Measurements from ENCODE around the gene CHST1.

CHST1 gene

DNA sequence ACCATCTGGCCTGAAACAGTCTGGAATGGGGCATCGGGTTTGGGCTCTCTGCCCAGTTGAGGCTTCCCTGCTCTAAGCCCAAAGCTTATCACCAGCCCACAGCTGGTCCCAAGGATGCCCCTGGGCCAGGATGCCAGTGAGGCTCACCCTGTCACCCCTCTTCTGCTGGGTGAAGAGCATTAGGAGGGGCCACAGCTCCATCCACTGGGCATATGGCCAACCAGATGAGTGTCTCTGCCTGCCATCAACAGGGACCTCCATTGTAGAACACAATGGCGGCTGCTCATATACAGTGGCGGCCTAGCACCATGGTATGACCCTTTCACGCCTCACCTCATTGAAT is 5.6 kb downstream of the CHST1 start:
- no peak for DNase-seq

DNA sequence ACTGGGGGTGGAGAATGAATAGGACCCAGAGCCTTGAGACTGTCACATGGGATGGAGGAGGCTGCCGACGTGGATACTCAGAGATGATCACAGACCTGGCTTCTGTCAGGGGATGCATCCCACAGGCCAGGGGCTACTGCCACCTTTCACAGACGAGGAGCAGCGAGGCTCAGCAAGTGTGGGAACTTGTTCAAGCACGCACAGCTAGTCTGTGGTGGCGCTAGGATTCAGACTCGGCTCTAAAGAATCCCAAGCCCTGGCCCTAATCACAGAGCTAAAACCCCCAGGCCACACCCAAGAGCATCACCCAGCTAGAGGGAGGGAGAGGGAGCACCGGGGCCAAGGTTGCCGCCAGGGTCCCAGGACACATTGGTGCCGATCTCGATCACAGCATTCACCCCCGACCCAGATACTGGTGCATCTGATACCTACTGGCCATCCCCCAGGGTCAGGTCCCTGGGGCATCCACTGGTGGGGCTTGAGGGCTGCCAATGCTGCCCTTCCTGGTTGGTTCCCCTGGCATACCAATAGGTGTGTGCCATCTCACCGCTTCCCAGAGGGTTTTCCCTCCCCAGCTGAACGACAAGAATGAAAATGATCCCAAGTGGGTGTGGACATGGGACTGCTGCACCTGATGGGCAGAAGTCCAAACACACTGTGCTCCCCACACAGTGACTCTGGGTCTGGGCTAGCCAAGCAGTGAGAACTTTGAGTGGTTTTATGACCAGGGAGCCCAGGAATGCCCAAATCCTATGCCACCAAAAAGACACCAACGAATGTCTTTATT is 6.2 kb downstream of the CHST1 start:
- DNase-seq, result no peak

DNA sequence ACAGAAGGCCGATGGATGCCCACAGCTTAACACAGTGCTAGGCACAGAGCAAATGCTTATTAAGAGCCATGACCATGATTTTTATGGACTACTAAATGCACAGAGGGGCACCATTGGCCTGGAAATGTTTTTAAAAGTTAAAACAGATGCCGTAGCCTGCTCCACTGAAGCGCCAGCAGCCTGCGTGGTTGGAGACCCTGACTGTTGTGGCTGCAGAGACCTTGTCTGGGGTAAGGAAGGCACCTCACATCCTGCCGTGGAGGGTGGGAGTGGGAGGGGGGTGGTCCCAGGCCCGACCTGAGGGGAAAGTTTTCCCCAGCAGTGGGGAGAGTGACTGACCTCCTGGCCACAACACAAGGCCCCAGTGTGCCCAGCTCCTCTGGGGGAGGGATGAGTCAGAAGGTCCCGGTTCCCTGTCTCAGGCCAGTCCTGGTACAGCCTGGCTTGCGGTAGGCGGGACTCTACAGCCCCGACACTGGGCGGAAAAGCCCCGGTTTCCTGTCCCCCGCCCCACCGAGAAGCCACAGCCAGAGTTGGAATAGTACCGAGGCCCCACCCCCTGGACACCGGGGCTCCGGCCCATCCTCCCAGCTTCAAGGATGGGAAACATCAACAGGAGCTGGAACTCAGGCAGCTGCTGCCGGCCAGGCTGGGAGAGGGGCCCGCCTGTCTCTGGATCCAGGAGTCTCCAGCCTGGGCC is 7.0 kb downstream of the CHST1 start:
- DNase-seq, result peak; percentile 9

DNA sequence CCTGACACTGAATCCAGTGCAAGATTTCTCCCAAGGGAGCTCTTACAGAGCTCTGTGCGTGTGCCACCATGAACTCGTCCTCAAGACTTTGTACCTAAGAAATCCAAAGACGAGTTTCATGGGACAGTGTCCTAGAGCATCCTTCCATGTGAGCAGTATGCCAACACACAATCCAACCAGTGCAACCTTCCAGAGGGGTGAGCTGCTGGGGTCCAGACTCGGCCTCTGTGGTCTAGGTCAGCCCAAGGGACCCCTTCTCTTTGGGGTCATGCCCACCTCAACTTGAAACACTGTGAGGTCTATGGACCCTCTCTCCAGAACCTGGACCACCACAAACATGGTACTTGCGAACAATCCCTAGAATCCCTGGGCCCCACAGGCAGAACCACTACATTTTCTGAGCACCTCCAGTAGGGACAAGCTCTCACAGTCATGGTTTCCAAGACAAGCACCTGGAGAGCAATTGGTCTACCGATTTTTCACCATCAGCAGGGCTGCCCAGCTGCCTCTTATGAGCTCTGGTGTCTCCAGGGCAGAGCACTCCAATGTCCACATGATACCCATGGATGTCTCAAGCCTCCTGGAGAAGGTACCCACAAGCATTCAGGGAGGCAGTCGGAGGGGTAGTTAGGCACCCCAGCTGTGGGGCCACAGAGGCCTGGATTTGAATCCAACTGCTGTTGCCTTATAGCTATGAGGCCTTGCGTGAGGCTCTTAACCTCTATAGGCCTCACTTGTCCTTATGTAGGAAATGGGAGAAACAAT is 7.7 kb downstream of the CHST1 start:
- no peak for DNase-seq

DNA sequence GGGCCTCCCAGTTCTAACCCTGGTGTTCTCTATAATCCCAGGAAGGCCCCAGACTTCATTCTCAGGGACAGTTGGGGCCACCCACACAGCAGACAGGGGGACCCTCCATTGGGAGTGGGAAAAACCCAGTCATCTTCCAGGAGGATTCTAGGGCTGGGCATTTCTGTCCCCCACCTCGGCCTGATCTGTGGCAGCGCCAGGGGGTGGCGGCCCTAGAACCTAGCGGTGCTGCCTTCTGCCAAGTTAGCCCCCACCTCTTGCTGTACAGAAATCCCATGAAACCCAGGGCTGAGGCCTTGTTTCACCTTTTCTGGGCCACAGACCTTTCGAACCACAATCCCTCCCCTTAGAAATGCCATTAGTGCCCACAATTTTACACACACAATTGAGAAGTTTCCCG is 9.6 kb downstream of the CHST1 start:
- DNase-seq, result no peak

DNA sequence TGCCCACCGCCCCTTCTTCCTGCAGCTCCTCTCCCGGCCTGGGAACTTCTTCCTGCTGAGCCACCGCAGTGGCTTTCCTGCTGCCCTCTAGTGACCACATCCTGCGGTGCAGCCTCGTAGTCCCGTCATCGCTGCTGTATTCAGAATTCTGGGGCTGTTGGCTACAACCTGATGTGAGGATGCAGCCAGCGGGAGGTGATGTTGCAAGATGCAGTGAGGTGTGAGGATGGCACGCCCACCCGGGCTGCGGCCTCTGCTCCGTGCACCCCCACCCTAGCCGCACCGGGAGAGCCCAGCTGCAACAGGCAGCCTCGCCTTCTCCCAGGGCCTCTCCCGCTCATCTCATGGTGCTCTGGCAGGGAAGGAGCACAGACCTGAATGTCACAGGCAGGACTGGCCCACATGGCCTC is 10.1 kb downstream of the CHST1 start:
- peak; percentile 7 for DNase-seq

DNA sequence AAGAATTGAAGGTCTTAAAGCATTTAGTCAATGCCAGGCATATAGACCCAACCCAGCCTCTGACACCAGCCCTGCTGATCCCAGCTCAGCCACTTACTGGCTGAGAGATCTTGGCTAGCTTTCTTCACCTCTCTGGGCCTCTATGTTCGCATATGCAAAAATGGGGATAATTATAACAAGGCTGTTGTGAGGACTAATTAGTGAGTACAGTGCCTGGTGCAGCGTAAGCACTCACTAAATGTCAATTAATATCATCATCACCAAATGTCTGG is 10.5 kb downstream of the CHST1 start:
- no peak for DNase-seq

DNA sequence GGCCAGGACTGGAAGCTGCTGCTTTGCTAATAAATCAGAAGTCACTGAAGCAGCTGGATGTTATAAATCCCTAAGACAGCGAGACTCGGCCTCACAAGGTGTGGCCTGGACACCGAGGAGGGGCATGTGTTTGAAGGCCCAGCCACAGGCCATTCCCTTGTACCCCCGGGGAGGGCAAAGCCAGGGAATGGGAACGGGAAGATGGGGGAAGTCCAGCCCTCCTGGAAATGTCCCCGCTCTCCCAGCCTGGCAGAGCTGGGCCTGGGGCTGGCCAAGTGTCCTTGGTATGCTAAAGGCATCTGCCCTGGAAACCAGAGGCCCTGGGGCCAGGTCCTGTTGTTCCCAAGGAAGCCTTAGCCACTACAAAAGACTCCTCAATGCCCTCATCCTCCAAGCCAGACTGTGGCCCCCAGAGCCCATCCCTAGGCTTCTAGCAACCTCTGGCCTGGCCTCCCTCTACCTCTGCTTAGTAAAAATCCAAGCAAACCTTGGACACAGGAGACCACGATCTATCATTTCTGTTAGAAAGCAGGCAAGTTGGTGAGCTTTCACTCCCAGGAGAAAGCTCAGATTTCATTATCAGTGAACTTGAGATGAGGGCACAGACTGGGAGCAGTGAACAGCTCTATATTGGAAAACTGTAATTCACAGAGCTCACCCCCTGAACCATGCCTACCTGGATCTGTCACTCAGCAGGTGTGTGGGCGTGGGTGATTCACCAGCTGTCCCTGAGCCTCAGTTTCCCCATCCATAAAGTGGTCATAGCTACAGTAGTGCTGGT is 11.0 kb downstream of the CHST1 start:
- DNase-seq, result no peak

DNA sequence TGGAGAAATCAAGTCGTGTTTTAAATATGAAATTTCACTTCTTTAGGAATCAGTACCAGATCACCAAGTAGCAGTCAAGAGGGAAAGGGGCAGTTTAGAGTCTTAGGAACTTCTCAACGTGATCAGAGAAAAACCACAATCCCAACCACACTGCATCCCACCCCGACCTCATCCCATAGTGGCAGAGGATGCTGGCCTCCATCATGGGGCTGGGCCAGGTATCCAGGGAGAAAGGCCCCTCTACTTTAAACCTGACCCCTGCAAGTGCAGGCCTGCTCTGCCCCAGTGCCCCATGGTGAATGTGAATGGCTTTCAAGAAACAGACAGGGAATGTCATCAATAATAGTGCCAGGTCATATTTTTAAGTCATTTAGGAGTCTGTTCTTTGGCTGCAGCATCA is 12.1 kb downstream of the CHST1 start:
- no peak for DNase-seq

DNA sequence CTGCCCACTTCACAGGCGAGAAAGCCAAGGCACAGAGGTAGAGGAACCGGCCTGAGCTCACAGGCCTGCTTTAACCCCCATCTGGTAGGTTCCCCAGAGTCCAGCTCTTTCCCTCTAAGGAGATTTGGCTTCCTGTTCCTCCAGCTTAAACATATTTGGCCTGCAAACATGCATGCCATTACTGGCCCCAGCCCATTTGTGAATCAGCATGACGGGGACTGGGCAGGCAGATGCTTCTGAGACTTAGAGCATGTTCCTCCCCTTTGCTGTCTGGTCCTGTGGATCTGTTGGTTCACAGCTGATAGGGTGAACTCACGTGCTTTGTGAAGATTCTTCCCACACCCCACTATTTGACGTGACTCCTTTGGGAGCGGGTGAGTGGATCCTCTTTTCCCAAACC is 12.6 kb downstream of the CHST1 start:
- no peak for DNase-seq

DNA sequence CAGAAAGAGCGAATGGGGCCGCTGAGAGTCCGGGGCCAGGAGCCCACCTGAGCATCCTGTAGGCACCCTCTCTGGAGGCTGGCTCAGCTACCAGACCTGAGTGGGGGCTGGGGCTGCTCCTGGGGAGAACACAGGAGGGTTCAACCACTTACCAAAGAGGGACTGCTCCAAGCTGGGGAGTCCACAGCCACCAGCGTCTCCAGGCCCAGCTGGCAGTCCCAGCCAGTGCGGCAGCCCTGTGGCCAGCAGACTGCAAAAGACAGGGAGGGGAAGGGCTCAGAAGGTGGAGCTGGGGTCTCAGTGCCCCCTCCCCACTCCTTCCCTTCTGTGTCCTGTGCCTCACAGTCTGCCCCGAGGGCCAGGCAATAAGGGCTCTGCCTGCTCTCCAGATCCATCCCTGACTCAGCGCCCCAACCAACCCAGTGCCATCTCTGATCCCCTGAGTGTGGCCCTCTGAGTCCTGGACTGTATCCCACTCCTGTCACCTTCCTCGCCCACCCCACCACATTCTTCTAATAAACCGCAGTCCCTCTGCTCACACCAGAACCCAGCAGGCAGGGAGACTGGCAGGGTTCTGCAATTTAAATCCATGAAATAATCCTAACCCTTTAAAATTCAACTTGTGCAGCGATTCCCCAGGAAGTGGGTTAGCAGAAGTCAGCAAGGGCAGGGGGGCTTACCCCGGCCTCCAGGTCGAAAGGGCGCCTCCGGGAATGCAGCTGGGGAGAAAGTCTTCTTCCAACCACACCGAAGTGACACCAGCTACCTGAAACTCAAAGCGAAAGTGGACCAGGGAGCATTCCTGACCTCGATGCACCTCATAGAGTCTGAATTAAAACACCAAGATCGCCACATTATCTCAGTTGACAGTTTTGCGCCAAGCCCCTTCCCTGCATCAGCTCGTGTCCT is 13.3 kb downstream of the CHST1 start:
- DNase-seq, result no peak

DNA sequence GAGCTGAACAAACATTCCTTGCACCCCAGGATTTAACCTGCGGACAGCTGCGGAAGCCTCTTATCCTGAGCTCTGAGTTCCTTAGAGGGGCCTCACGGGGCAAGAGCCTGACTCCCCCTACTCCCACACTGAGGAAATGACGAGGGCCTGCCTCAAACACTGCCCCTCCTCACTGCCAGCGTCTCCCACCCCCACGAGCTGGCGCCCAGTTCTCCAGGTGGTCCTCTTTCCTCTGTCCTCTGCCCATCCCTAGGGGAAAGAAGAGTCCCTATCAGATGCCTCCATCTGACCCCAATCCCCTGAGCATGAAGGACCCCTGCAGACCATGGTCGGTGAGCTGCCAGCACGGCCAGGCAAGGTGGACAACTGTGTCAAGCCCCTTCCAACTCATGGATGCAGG is 14.3 kb downstream of the CHST1 start:
- DNase-seq, result no peak

DNA sequence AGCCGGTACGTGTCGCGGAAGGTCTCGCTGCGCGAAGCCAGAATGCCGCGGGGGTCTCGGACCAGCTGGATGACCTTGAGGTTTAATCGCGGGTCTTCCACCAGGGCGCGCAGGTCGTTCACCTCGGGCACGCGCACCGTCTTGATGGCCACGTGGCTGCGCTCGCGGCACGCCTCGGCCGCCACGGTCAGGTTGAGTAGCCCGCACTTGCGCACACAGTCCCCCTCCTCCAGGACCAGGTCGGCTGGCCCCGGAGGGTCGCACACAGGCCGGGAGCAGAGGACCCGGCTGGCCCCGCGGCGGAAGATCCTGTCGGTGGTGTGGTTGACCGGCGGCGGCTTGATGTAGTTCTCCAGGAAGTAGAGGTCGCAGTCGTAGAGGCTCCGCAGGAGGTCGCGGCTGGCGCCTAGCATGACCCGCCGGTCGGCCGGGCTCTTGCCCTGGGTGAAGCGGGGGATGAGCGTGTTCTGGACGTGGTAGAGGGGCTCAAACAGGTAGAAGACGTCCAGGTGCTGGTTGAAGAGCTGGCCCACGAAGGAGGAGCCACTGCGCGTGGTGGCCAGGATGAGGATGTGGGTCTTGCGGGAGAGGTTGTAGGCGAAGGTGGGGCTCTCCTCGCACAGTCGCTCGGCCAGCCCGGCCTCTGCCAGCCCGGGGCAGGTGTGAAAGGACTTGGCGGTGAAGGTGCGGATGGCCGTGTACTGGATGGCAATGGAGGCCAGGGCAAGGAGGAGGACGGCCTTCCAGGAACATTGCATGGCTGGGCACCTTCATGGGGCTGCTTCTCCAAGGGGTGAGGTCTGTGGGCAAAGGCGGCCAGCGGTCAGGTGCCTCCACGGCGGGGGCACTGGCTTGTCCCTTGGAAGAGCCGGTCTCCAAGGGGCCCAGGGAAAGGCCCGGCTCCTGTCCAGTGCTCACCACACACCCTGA is 15.0 kb downstream of the CHST1 start:
- no peak for DNase-seq

DNA sequence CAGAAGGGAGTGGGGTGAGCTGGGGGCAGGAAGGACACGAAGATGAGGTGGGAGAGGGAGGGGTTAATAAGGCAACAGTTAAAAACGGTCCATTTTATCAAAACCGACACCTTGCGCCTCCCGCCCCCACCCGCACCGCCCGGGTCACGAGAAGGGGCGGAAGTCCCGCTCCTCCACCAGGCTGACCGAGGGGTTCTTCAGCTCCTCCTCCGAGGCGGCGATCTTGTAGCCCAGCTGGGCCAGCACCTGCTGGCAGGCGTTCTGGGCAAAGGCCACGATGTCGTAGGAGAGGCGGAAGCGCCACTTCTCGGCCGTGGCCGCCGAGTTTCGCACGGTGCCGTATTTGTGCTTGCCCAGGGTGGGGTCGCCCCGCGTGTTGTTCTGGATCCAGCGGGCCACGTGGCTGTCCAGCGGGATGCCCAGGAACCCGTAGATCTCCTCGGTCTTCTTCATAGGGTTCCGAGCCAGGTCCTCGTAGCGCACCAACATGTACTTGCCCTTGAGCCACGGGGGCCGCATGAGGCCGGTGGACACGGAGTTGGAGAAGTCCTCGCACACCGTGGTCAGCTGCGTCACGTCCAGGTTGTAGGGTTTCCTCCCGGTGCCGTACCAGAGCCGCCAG is 15.8 kb downstream of the CHST1 start:
- no peak for DNase-seq

DNA sequence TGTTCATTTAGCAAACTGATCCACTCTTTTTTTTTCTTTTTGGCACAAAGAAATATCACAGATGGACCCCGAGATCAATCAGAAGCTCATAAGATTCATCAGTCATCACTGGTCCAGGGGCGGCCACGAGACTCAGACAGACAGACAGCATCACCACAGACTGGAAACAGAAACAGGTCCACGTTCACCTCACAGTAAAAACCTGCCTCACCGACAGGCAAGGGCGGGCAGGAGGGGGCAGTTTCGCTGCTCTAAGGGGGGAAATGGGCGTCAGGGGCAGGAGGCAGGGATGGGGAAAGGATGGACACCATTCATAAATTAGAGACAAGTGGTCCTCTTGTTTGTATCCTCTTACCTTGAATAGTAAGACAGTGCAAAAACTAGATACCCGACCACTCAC is 16.5 kb downstream of the CHST1 start:
- no peak for DNase-seq

DNA sequence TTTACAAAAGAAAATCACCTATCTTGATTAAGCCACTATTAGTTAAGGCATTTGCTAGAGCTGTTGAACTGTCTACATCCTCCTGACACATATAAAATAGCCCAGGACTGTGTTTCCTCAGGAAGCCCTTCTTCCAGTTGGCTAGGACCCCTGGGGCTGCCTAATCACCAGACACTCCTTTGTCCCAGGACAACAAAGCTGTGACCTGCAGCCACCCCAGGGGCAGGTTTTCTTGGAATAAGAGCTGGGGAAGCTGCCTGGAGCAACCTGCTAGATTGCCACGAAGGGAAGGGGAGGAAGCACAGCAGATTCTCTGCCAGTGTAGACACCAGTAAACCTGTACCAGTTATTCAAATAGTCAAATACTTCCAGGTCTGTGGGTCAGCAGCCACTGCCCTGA is 17.6 kb downstream of the CHST1 start:
- no peak for DNase-seq

DNA sequence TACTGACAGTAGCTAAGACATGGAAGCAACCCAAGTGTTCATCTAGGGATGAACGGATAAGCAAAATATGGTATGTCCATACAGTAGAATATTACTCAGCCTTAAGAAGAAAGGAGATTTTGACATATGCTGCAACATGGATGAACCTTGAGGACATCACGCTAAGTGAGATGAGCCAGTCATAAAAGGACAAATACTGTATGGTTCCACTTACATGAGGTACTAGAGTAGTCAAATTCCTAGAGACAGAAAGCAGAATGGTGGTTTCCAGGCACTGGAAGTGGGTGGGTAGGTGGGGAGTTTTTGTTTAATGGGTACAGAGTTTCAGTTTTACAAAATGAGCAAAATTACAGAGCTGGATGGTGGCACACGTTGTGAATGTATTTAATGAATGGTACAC is 18.1 kb downstream of the CHST1 start:
- no peak for DNase-seq

DNA sequence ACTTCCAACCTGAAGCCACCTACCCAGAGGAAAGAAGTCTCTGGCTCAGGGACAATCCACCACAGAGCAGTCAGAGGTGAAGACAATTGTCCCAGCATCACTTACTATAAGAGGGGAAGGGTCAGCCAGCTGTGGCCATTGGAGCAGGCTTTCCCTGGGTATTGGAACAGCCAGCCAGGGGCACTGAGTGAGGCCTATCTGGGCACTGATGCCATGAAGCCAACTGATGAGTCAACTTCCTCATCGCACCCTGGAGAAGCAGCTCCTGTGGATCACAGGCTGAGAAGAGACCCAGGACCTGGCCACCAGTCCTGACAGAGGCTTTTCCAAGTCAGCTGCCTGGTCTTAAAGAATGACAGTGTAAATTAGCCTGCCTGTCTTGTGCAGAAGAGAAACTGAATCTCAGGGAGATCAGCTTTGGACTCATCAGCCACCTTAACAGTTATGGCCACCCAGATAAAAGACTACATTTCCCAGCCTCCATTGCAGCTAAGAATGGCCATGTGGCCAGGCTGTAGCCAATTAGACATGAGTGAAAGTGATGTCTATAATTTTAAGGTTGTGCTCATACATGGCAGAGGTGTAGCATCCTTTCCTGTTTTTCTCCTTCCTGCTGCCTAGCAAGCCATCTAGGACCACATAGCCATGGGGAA is 19.0 kb downstream of the CHST1 start:
- DNase-seq, result no peak

DNA sequence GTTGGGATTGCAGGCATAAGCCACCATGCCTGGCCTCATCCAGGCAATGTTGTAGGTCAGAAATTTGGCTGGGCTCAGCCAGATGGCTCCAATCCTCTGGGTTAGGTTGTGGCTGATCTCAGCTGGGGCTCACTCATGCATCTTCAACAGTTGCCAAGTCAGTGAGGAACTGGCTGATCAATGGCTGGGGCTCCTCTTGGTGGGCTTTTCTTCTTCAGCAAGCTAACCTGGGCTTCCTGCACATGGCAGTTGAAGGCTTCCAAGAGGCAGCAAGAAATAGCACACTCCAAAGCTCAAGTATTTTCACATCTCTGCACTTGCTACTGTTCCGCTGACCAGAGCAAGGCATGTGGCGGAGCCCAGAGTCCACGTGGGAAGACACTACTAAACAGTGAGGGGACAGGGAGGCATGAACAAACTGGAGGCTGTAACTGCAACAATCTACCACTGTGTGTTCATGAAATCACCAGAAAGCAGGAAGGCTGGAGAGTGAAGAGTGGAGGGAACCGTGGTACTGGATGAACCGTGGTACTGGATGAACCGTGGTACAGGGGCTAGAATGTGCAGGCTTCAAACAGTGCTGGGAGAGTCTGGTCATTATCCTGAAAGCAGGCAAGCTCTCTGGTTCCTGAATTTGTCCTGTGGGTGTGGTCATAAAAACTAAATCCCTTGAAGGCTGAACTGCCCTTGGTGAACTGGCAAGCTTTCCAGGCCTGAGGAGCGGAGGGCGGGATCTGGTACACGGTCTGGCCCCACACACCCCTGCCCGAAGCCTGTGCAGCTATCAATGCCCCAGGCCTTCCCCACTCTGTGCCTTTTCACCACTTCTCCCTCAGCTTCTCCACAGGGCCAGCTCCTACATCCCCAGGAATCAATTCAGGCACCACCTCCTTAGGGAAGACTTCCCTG is 20.2 kb downstream of the CHST1 start:
- no peak for DNase-seq

Measured in NCI-H510A treated with DMSO at 0.1 percent for 48 hours (cell line).